HCT116 (cell line): ENCODE measurements around the gene STX5. TPM values are rescaled to one million over a fixed set of nuclear protein-coding genes. Genes with fewer than 3 reads are reported as not detected.

Source experiments
- ATAC-seq: fragments of 200-7000 bp; cut with Tn5 transposase; 2 replicates; pipeline ENCODE4 v1.9.1; 2020; ENCODE audit warnings: mild to moderate bottlenecking, moderate library complexity
- BruUV-seq: library from RNA; stranded (reverse); fragments of 400-500 nt; replicated peaks from 2 replicates; lab custom pipeline; 2021; lab: Mats Ljungman, UMichigan
- CTCF ChIA-PET: fragments of 300-600 bp; sonication (Branson Sonifier 250); formaldehyde crosslinking; loops from one replicate; lab custom pipeline; 2021; ENCODE audit warnings: antibody characterized with exemption; lab: Charles Lee
- POLR2A ChIA-PET: fragments of 300-600, 350-600 bp; sonication (Branson Sonifier 250); formaldehyde crosslinking; loops from one replicate; lab custom pipeline; 2021; ENCODE audit warnings: antibody characterized with exemption; lab: Charles Lee
- RAD21 ChIA-PET, 2 experiments: fragments of 300-600 bp; sonication (Branson Sonifier 250); formaldehyde crosslinking; loops; one replicate each; lab custom pipeline; 2023; ENCODE audit warnings: low total read pairs in 2 of 2; ENCODE audit not compliant: uncharacterized antibody in 2 of 2, unreplicated experiment in 2 of 2, low non-redundant PET in 1 of 2; lab: Charles Lee
- DNase-seq: peaks from one replicate; pipeline ENCODE4 v3.0.0-alpha.2; 2010; ENCODE audit warnings: low read depth, low spot score
- H2AFZ ChIP-seq: fragments of 200-600 bp; shearing (Covaris generic), sonication (generic); 2 replicates; pipeline ENCODE4 v1.6.1; 2017; ENCODE audit warnings: low read depth, mixed run types, mixed read lengths, antibody characterized with exemption, low read length; ENCODE audit not compliant: poor library complexity, severe bottlenecking
- H3K27ac ChIP-seq: 2 replicates; pipeline ENCODE4 v1.5.1; 2012; ENCODE audit warnings: low read depth, low read length
- H3K27me3 ChIP-seq: fragments of 200-600 bp; sonication (generic); 2 replicates; pipeline ENCODE4 v1.6.1; 2016; ENCODE audit warnings: mixed run types, low read length, mixed read lengths; ENCODE audit not compliant: insufficient read depth
- H3K36me3 ChIP-seq, 2 experiments: fragments of 200-500 bp in 1 of 2; fragments of 200-600 bp in 1 of 2; sonication (Bioruptor generic) in 1 of 2; sonication (generic) in 1 of 2; 2 replicates each; pipeline versions ENCODE4 v1.5.1 to v1.6.1; 2014 to 2016; ENCODE audit warnings: low read length in 2 of 2, inconsistent platforms in 1 of 2, mixed read lengths in 1 of 2, mixed run types in 1 of 2; ENCODE audit not compliant: insufficient read depth in 2 of 2, control insufficient read depth in 1 of 2
- H3K4me1 ChIP-seq, 2 experiments: fragments of 200-600 bp in 1 of 2; sonication (generic) in 1 of 2; 2 replicates each; pipeline versions ENCODE4 v1.5.1 to v1.6.1; 2012 to 2017; ENCODE audit warnings: low read length in 2 of 2, inconsistent platforms in 1 of 2, mild to moderate bottlenecking in 1 of 2, mixed read lengths in 1 of 2, mixed run types in 1 of 2, moderate library complexity in 1 of 2; ENCODE audit not compliant: insufficient read depth in 2 of 2, control insufficient read depth in 1 of 2
- H3K4me2 ChIP-seq: fragments of 200-600 bp; sonication (generic); 2 replicates; pipeline ENCODE4 v1.6.1; 2017; ENCODE audit warnings: mixed run types, low read length, mixed read lengths
- H3K4me3 ChIP-seq, 2 experiments: fragments of 200-600 bp in 1 of 2; sonication (generic) in 1 of 2; replicated peaks in 1 of 2; 2 replicates each; pipeline ENCODE4 v1.5.1; 2011 to 2016; ENCODE audit warnings: low read length in 2 of 2, control low read depth in 1 of 2, low read depth in 1 of 2, mild to moderate bottlenecking in 1 of 2, mixed read lengths in 1 of 2, mixed run types in 1 of 2
- H3K79me2 ChIP-seq: fragments of 200-600 bp; sonication (generic); 2 replicates; pipeline ENCODE4 v1.6.1; 2017; ENCODE audit warnings: mild to moderate bottlenecking, mixed run types, low read length, moderate library complexity, mixed read lengths; ENCODE audit not compliant: insufficient read depth
- H3K9ac ChIP-seq: fragments of 200-600 bp; sonication (generic); 2 replicates; pipeline ENCODE4 v1.6.1; 2016; ENCODE audit warnings: low read length, mixed read lengths
- H3K9me2 ChIP-seq: fragments of 200-600 bp; sonication (generic), shearing (Covaris generic); 2 replicates; pipeline ENCODE4 v1.6.1; 2017; ENCODE audit warnings: mixed run types, mild to moderate bottlenecking, moderate library complexity; ENCODE audit not compliant: insufficient read depth
- H3K9me3 ChIP-seq, 2 experiments: fragments of 200-500 bp in 1 of 2; fragments of 200-600 bp in 1 of 2; sonication (Bioruptor generic) in 1 of 2; sonication (generic) in 1 of 2; 2 replicates each; pipeline ENCODE4 v1.6.1; 2014 to 2017; ENCODE audit warnings: low read length in 2 of 2, mixed read lengths in 2 of 2, inconsistent platforms in 1 of 2, low read depth in 1 of 2, mild to moderate bottlenecking in 1 of 2, mixed run types in 1 of 2, moderate library complexity in 1 of 2; ENCODE audit not compliant: control insufficient read depth in 1 of 2, insufficient read depth in 1 of 2
- H4K20me1 ChIP-seq: fragments of 200-600 bp; sonication (generic), shearing (Covaris generic); 2 replicates; pipeline ENCODE4 v1.6.1; 2017; ENCODE audit warnings: mixed run types, mild to moderate bottlenecking, moderate library complexity; ENCODE audit not compliant: insufficient read depth
- ATF3 ChIP-seq: IDR thresholded peaks from 2 replicates; pipeline ENCODE4 v1.6.1; 2012
- CBX3 ChIP-seq: IDR thresholded peaks from 2 replicates; pipeline ENCODE4 v1.6.1; 2012; ENCODE audit warnings: low read depth
- CEBPB ChIP-seq: IDR thresholded peaks from 2 replicates; pipeline ENCODE4 v1.6.1; 2012; ENCODE audit warnings: low read depth
- CTCF ChIP-seq, 3 experiments: fragments of 200-600 bp in 1 of 3; sonication (generic) in 1 of 3; IDR thresholded peaks in 2 of 3; conservative IDR thresholded peaks in 1 of 3; 2 replicates each; pipeline ENCODE4 v1.5.1; 2012 to 2017; ENCODE audit warnings: low read depth in 2 of 3, low read length in 2 of 3, antibody characterized with exemption in 1 of 3, borderline replicate concordance in 1 of 3, control low read depth in 1 of 3, mild to moderate bottlenecking in 1 of 3, mixed read lengths in 1 of 3, mixed run types in 1 of 3, moderate library complexity in 1 of 3; ENCODE audit not compliant: insufficient read depth in 1 of 3
- EGR1 ChIP-seq: IDR thresholded peaks from 2 replicates; pipeline ENCODE4 v1.6.1; 2012; ENCODE audit warnings: low read depth
- ELF1 ChIP-seq: IDR thresholded peaks from 2 replicates; pipeline ENCODE4 v1.6.1; 2012; ENCODE audit warnings: low read depth, borderline replicate concordance
- EZH2 ChIP-seq: fragments of 200-600 bp; sonication (generic); IDR thresholded peaks from 2 replicates; pipeline ENCODE4 v1.6.1; 2017; ENCODE audit warnings: antibody characterized with exemption, mixed run types
- EZH2phosphoT487 ChIP-seq: fragments of 200-600 bp; IDR thresholded peaks from 2 replicates; pipeline ENCODE4 v1.6.1; 2018; ENCODE audit warnings: antibody characterized with exemption, borderline replicate concordance
- FOSL1 ChIP-seq: IDR thresholded peaks from 2 replicates; pipeline ENCODE4 v1.6.1; 2012; ENCODE audit warnings: low read depth
- JUND ChIP-seq: IDR thresholded peaks from 2 replicates; pipeline ENCODE4 v1.6.1; 2012
- MAX ChIP-seq: IDR thresholded peaks from 2 replicates; pipeline ENCODE4 v1.6.1; 2012
- POLR2A ChIP-seq: IDR thresholded peaks from 2 replicates; pipeline ENCODE4 v1.7.0; 2011; ENCODE audit warnings: borderline replicate concordance; ENCODE audit not compliant: insufficient read depth, insufficient read length; ENCODE audit errors: extremely low read depth
- POLR2AphosphoS5 ChIP-seq: IDR thresholded peaks from 2 replicates; pipeline ENCODE4 v1.6.1; 2011; ENCODE audit warnings: mild to moderate bottlenecking, low read depth, low read length, moderate library complexity
- RAD21 ChIP-seq: IDR thresholded peaks from 2 replicates; pipeline ENCODE4 v1.6.1; 2012; ENCODE audit warnings: low read depth, mild to moderate bottlenecking
- SP1 ChIP-seq: IDR thresholded peaks from 2 replicates; pipeline ENCODE4 v1.6.1; 2012; ENCODE audit warnings: low read depth
- SRF ChIP-seq: IDR thresholded peaks from 2 replicates; pipeline ENCODE4 v1.6.1; 2012; ENCODE audit warnings: low read depth
- YY1 ChIP-seq: IDR thresholded peaks from 2 replicates; pipeline ENCODE4 v1.6.1; 2011; ENCODE audit warnings: low read length, low read depth, moderate library complexity, mild to moderate bottlenecking; ENCODE audit not compliant: insufficient replicate concordance; ENCODE audit errors: extremely low read depth
- ZNF274 ChIP-seq: fragments of 200-500 bp; sonication (Bioruptor generic); IDR thresholded peaks from 2 replicates; pipeline ENCODE4 v1.6.1; 2014; ENCODE audit warnings: mild to moderate bottlenecking, low read depth, low read length, inconsistent platforms
- intact Hi-C: fragments of 100-400 bp; cut with micrococcal nuclease; formaldehyde crosslinking; loops from 2 replicates; pipeline ENCODE4 v1.10.0; 2022
- total RNA-seq: library from RNA; stranded (reverse); gene quantifications from one replicate; pipeline ENCODE4 v1.2.1, GENCODE V29; 2021; ENCODE audit not compliant: unreplicated experiment
- TF ChIP-seq, protein P1 (sequence below): IDR thresholded peaks from 2 replicates; pipeline ENCODE4 v1.6.1; 2011; ENCODE audit warnings: mild to moderate bottlenecking, low read length, moderate library complexity; ENCODE audit not compliant: insufficient replicate concordance; ENCODE audit errors: extremely low read depth
- TF ChIP-seq, protein P2 (sequence below): IDR thresholded peaks from 2 replicates; pipeline ENCODE4 v1.6.1; 2012; ENCODE audit warnings: low read depth

Gene STX5
- total RNA-seq, 1 experiment from 2014 or later: 29.5 TPM

DNA sequence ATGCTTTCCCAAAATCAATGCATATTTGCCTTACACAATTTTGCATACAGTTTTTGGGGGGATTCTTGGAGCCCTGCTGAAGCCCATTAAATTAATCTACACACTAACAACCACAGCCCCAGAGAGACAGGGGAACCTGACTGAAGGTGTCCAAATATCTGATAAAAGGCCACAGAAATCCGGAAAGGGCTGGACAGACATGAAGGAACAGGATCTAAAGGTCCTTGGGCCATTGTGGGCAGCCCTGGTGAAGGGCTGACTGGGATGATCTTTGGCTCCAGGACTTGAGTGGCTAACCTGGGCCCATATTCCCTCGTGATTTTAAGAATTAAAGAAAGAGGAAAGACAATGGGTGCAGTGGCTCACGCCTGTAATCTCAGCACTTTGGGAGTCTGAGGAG, 14.3 kb upstream of the STX5 start:
- no peak overlapping the region for H3K9ac ChIP-seq
- POLR2A ChIA-PET: interaction anchor here (0.7 to 1.0 kb wide), 2 partner anchors 10 kb away, joined by 3 to 6 read pairs; no protein-coding TSS in a partner anchor
- RAD21 ChIA-PET: interaction anchor here (0.6 to 0.7 kb wide), 2 partner anchors 34 to 57 kb away, joined by 5 to 7 read pairs; no protein-coding TSS in a partner anchor
- peaks cover 17 to 33% of the 10 kb centered on the region in 2 experiments; a peak in 3 of 4 replicates for H3K4me1 ChIP-seq
- H4K20me1 ChIP-seq: no peaks in the 10 kb centered on the region
- H2AFZ ChIP-seq: no peak overlapping the region
- no peaks in the 10 kb centered on the region for H3K36me3 ChIP-seq
- CTCF ChIA-PET: no interaction called here
- no TSS peak for BruUV-seq
- no peaks in the 10 kb centered on the region for H3K27me3 ChIP-seq
- H3K9me3 ChIP-seq: no peaks in the 10 kb centered on the region
- no peak overlapping the region for H3K27ac ChIP-seq
- no peaks in the 10 kb centered on the region for H3K79me2 ChIP-seq
- no peak for ATAC-seq
- no peaks in the 10 kb centered on the region for H3K9me2 ChIP-seq
- H3K4me3 ChIP-seq: no peak overlapping the region
- H3K4me2 ChIP-seq: no peak overlapping the region
- DNase-seq: no peak
- intact Hi-C loops: no loop called here
- TF ChIP-seq ATF3 (no peak), JUND (no peak), FOSL1 (no peak), CTCF (IDR thresholded peaks at IDR 0.05 in 2 of 3, conservative IDR thresholded peaks at IDR 0.05 in 1 of 3; ENCODE audit: borderline replicate concordance in 1 of 3, insufficient read depth in 1 of 3, low read depth in 2 of 3, low read length in 2 of 3) (no peak), EZH2 (no peak), CBX3 (no peak), EGR1 (no peak), POLR2A (no peak), SRF (no peak), SP1 (no peak), RAD21 (no peak), YY1 (no peak), ELF1 (no peak), CEBPB (no peak), MAX (no peak), ZNF274 (no peak), EZH2phosphoT487 (no peak), POLR2AphosphoS5 (no peak)
- TF ChIP-seq, protein P1, sequence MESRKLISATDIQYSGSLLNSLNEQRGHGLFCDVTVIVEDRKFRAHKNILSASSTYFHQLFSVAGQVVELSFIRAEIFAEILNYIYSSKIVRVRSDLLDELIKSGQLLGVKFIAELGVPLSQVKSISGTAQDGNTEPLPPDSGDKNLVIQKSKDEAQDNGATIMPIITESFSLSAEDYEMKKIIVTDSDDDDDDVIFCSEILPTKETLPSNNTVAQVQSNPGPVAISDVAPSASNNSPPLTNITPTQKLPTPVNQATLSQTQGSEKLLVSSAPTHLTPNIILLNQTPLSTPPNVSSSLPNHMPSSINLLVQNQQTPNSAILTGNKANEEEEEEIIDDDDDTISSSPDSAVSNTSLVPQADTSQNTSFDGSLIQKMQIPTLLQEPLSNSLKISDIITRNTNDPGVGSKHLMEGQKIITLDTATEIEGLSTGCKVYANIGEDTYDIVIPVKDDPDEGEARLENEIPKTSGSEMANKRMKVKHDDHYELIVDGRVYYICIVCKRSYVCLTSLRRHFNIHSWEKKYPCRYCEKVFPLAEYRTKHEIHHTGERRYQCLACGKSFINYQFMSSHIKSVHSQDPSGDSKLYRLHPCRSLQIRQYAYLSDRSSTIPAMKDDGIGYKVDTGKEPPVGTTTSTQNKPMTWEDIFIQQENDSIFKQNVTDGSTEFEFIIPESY: no peak
- TF ChIP-seq, protein P2, sequence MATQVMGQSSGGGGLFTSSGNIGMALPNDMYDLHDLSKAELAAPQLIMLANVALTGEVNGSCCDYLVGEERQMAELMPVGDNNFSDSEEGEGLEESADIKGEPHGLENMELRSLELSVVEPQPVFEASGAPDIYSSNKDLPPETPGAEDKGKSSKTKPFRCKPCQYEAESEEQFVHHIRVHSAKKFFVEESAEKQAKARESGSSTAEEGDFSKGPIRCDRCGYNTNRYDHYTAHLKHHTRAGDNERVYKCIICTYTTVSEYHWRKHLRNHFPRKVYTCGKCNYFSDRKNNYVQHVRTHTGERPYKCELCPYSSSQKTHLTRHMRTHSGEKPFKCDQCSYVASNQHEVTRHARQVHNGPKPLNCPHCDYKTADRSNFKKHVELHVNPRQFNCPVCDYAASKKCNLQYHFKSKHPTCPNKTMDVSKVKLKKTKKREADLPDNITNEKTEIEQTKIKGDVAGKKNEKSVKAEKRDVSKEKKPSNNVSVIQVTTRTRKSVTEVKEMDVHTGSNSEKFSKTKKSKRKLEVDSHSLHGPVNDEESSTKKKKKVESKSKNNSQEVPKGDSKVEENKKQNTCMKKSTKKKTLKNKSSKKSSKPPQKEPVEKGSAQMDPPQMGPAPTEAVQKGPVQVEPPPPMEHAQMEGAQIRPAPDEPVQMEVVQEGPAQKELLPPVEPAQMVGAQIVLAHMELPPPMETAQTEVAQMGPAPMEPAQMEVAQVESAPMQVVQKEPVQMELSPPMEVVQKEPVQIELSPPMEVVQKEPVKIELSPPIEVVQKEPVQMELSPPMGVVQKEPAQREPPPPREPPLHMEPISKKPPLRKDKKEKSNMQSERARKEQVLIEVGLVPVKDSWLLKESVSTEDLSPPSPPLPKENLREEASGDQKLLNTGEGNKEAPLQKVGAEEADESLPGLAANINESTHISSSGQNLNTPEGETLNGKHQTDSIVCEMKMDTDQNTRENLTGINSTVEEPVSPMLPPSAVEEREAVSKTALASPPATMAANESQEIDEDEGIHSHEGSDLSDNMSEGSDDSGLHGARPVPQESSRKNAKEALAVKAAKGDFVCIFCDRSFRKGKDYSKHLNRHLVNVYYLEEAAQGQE: no peak
